K562 (cell line): ENCODE data around the gene UQCRHL. TPM values are rescaled to one million over a fixed set of nuclear protein-coding genes. Genes with fewer than 3 reads are reported as not detected.

Experiments used
- ARID2 ChIP-seq: fragments of 450-650 bp; IDR thresholded peaks from 2 replicates; pipeline ENCODE4 v1.6.1; 2017; ENCODE audit warnings: antibody characterized with exemption, mild to moderate bottlenecking
- BDP1 ChIP-seq: IDR thresholded peaks from 3 replicates; pipeline ENCODE4 v1.6.1; 2011; ENCODE audit not compliant: insufficient read length, insufficient read depth
- BHLHE40 ChIP-seq: IDR thresholded peaks from 2 replicates; pipeline ENCODE4 v1.6.1; 2011; ENCODE audit warnings: low read length, improper control_type of control experiment
- BRD9 ChIP-seq: fragments of 450-650 bp; IDR thresholded peaks from 2 replicates; pipeline ENCODE4 v1.6.1; 2018; ENCODE audit warnings: low read depth; ENCODE audit not compliant: partially characterized antibody
- CCNT2 ChIP-seq: IDR thresholded peaks from 2 replicates; pipeline ENCODE4 v1.6.1; 2011; ENCODE audit warnings: borderline replicate concordance, low read depth, mild to moderate bottlenecking, moderate library complexity, mixed read lengths, low read length; ENCODE audit not compliant: insufficient read length; ENCODE audit errors: extremely low read depth
- CHCHD3 ChIP-seq: fragments of 250-450 bp; sonication (Bioruptor Pico); IDR thresholded peaks from 2 replicates; pipeline ENCODE4 v2.1.2; 2022; ENCODE audit warnings: mild to moderate bottlenecking
- GATA2 ChIP-seq: sonication (generic); formaldehyde crosslinking; IDR thresholded peaks from 2 replicates; pipeline ENCODE4 v1.4.0; 2020; ENCODE audit warnings: mild to moderate bottlenecking, missing genetic modification reagents
- GTF2F1 ChIP-seq: IDR thresholded peaks from 2 replicates; pipeline ENCODE4 v1.6.1; 2011; ENCODE audit warnings: low read depth, low read length, improper control_type of control experiment
- MAFG ChIP-seq: fragments of 450-650 bp; conservative IDR thresholded peaks from 2 replicates; pipeline ENCODE4 v1.6.1; 2016; ENCODE audit warnings: missing genetic modification characterization, missing compliant biosample characterization
- MTA2 ChIP-seq: fragments of 450-650 bp; IDR thresholded peaks from 2 replicates; pipeline ENCODE4 v1.6.1; 2016; ENCODE audit warnings: low read depth
- POLR2H ChIP-seq: IDR thresholded peaks from 2 replicates; pipeline ENCODE4 v1.6.1; 2016; ENCODE audit warnings: missing genetic modification characterization, low read depth, mild to moderate bottlenecking, control low read depth, missing compliant biosample characterization, moderate library complexity
- RAD21 ChIP-seq, 2 experiments: fragments of 250-450 bp in 1 of 2; fragments of 450-650 bp in 1 of 2; sonication (Bioruptor Pico) in 1 of 2; formaldehyde crosslinking in 1 of 2; IDR thresholded peaks in 1 of 2; conservative IDR thresholded peaks in 1 of 2; 2 replicates each; pipeline versions ENCODE4 v1.4.0 to v1.8.0; 2020 to 2022; ENCODE audit warnings: mild to moderate bottlenecking in 2 of 2, moderate library complexity in 1 of 2
- RBM34 ChIP-seq: fragments of 200-400 bp; formaldehyde crosslinking; IDR thresholded peaks from 2 replicates; pipeline ENCODE4 v1.6.1; 2018; ENCODE audit warnings: low read length, borderline replicate concordance; ENCODE audit not compliant: insufficient read depth
- SNRNP70 ChIP-seq: fragments of 200-400 bp; formaldehyde crosslinking; optimal IDR thresholded peaks from 2 replicates; pipeline ENCODE3; 2017; ENCODE audit warnings: low read depth, low read length
- TCFL5 ChIP-seq: fragments of 250-450 bp; sonication (Bioruptor Pico); conservative IDR thresholded peaks from 2 replicates; pipeline ENCODE4 v1.6.1; 2021; ENCODE audit warnings: mild to moderate bottlenecking, moderate library complexity, matching md5 sums
- ZNF121 ChIP-seq: sonication (generic); formaldehyde crosslinking; conservative IDR thresholded peaks from 2 replicates; pipeline ENCODE4 v1.8.0; 2022; ENCODE audit warnings: missing genetic modification reagents
- ZNF511 ChIP-seq: sonication (generic); formaldehyde crosslinking; IDR thresholded peaks from 2 replicates; pipeline ENCODE4 v1.8.0; 2022; ENCODE audit warnings: mild to moderate bottlenecking, missing genetic modification reagents
- polyA plus RNA-seq, 8 experiments: library from polyadenylated mRNA; depleted of rRNA in 4 of 8; stranded (reverse) in 5 of 8; unstranded in 3 of 8; fragments of >200 nt; fragmentation: Nextera tagmentation in 2 of 8; fragmentation: Illumina TruSeq in 1 of 8; extraction: Ambion mirVana in 2 of 8; extraction: Trizol in 1 of 8; gene quantifications; 2 replicates each; pipeline versions ENCODE4 v1.2.1 to v1.2.3, GENCODE V29; 2011 to 2014; ENCODE audit warnings: inconsistent platforms in 1 of 8, missing spikeins in 1 of 8
- total RNA-seq, 7 experiments: library from RNA; depleted of rRNA in 6 of 7; stranded (reverse); fragments of >200 nt in 6 of 7; fragmentation: Illumina TruSeq in 2 of 7; extraction: Trizol in 2 of 7; gene quantifications; 2 replicates each; pipeline versions ENCODE4 v1.2.1 to v1.2.3, GENCODE V29; 2011 to 2021; ENCODE audit warnings: low replicate concordance in 1 of 7
- TF ChIP-seq, protein P1 (sequence below): IDR thresholded peaks from 2 replicates; pipeline ENCODE4 v1.6.1; 2011; ENCODE audit not compliant: insufficient read length; ENCODE audit errors: extremely low read depth

UQCRHL gene
- total and polyA plus RNA-seq, 9 of the 15 experiments (the other 6 are each of a cell fraction or from before 2014, with no cell fraction given), result 5.1 to 41.3 (median 21.8) TPM

GRCh38 chr1:15849775-15850324 is 42.4 kb upstream of the UQCRHL start (continued):
- TF ChIP-seq CHCHD3 (CRISPR knock-in tag) (no peak), RAD21 (CRISPR knock-in tag; conservative IDR thresholded peaks at IDR 0.05 in 1 of 2, IDR thresholded peaks at IDR 0.05 in 1 of 2) (no peak), GATA2 (CRISPR knock-in tag) (peak; percentile 95), BDP1 (no peak), TCFL5 (CRISPR knock-in tag) (no peak), RBM34 (no peak), CCNT2 (no peak), MTA2 (no peak), SNRNP70 (no peak), ARID2 (no peak), BRD9 (peak; percentile 93), GTF2F1 (no peak), MAFG (tag) (peak; percentile 86), ZNF511 (CRISPR knock-in tag) (peak; percentile 30; the same call in 1 of the 2 replicates), ZNF121 (no peak), POLR2H (no peak), BHLHE40 (peak; percentile 94)
- TF ChIP-seq, protein P1, sequence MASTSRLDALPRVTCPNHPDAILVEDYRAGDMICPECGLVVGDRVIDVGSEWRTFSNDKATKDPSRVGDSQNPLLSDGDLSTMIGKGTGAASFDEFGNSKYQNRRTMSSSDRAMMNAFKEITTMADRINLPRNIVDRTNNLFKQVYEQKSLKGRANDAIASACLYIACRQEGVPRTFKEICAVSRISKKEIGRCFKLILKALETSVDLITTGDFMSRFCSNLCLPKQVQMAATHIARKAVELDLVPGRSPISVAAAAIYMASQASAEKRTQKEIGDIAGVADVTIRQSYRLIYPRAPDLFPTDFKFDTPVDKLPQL, result no peak
